K562 (cell line): ENCODE measurements around the gene UBASH3B. TPM values are rescaled to one million over a fixed set of nuclear protein-coding genes. Genes with fewer than 3 reads are reported as not detected.

ENCODE experiments used
- CREBBP ChIP-seq: IDR thresholded peaks from one replicate; pipeline ENCODE4 v1.6.1; 2012; ENCODE audit warnings: low read depth, mild to moderate bottlenecking, control low read depth, inconsistent platforms, low read length
- DDX20 ChIP-seq: fragments of 450-650 bp; IDR thresholded peaks from 2 replicates; pipeline ENCODE4 v1.6.1; 2016; ENCODE audit warnings: missing genetic modification characterization, low read depth, mild to moderate bottlenecking, missing compliant biosample characterization, moderate library complexity
- DMBX1 ChIP-seq: fragments of 250-450 bp; sonication (Bioruptor Pico); IDR thresholded peaks from 2 replicates; pipeline ENCODE4 v1.8.0; 2022; ENCODE audit warnings: inconsistent platforms, mild to moderate bottlenecking, moderate library complexity, borderline replicate concordance
- MGA ChIP-seq: fragments of 450-650 bp; IDR thresholded peaks from 2 replicates; pipeline ENCODE4 v1.6.1; 2016; ENCODE audit warnings: mild to moderate bottlenecking, moderate library complexity
- RFX1 ChIP-seq: fragments of 450-650 bp; IDR thresholded peaks from 2 replicates; pipeline ENCODE4 v1.6.1; 2016; ENCODE audit warnings: mild to moderate bottlenecking, moderate library complexity
- polyA plus RNA-seq, 8 experiments: library from polyadenylated mRNA; depleted of rRNA in 4 of 8; stranded (reverse) in 5 of 8; unstranded in 3 of 8; fragments of >200 nt; fragmentation: Nextera tagmentation in 2 of 8; fragmentation: Illumina TruSeq in 1 of 8; extraction: Ambion mirVana in 2 of 8; extraction: Trizol in 1 of 8; gene quantifications; 2 replicates each; pipeline versions ENCODE4 v1.2.1 to v1.2.3, GENCODE V29; 2011 to 2014; ENCODE audit warnings: inconsistent platforms in 1 of 8, missing spikeins in 1 of 8
- total RNA-seq, 7 experiments: library from RNA; depleted of rRNA in 6 of 7; stranded (reverse); fragments of >200 nt in 6 of 7; fragmentation: Illumina TruSeq in 2 of 7; extraction: Trizol in 2 of 7; gene quantifications; 2 replicates each; pipeline versions ENCODE4 v1.2.1 to v1.2.3, GENCODE V29; 2011 to 2021; ENCODE audit warnings: low replicate concordance in 1 of 7

The UBASH3B gene
- total and polyA plus RNA-seq, 9 of the 15 experiments (the other 6 are each of a cell fraction or from before 2014, with no cell fraction given): 0.01 to 0.31 (median 0.08) TPM; not detected in 2

GRCh38 chr11:122832721-122833470, 177.4 kb downstream of the UBASH3B start (continued):
- TF ChIP-seq MGA (no peak), RFX1 (no peak), CREBBP (no peak), DMBX1 (no peak), DDX20 (no peak)
